HG03103 (cell line): ENCODE results near the gene SMC4.
"Not testable (repeated sequence)": the region's sequence is repeated elsewhere in the genome, so short reads cannot be mapped to it uniquely, and the experiment has no call there.

Experiments
- ATAC-seq: cut with Tn5 transposase; IDR thresholded peaks from one replicate; pipeline ENCODE4 v1.9.1; 2021; ENCODE audit warnings: low read depth; ENCODE audit not compliant: unreplicated experiment

SMC4 gene

GRCh38 chr3:160399125-160400029 lies at the start of gene SMC4, which contains the start of gene IFT80:
Gene SMC4 (plus strand): TSS chr3:160399650. CDS start chr3:160400827, 1,177 bp downstream.
Gene IFT80 (minus strand): TSS chr3:160399225. CDS start chr3:160384600, 14,625 bp downstream.
- peak; percentile 95 for ATAC-seq

GRCh38 chr3:160355826-160356225 lies 43.6 kb upstream of the SMC4 start:
- ATAC-seq: no peak

GRCh38 chr3:160362896-160363295 lies 36.6 kb upstream of the SMC4 start:
- ATAC-seq: not testable (repeated sequence)

GRCh38 chr3:160365869-160366522 lies 33.5 kb upstream of the SMC4 start:
- no peak for ATAC-seq

GRCh38 chr3:160368804-160369203 lies 30.6 kb upstream of the SMC4 start:
- ATAC-seq: peak; percentile 75

GRCh38 chr3:160369784-160370183 lies 29.7 kb upstream of the SMC4 start:
- no peak for ATAC-seq

- no peak for ATAC-seq
These were observed 28.2 kb upstream of the SMC4 start for GRCh38 chr3:160370987-160371857.

GRCh38 chr3:160372780-160373179 lies 26.7 kb upstream of the SMC4 start:
- ATAC-seq: no peak

- ATAC-seq: no peak
These were observed 25.8 kb upstream of the SMC4 start for GRCh38 chr3:160373655-160374054.

- ATAC-seq: no peak
These were observed 25.0 kb upstream of the SMC4 start for GRCh38 chr3:160374472-160374871.

GRCh38 chr3:160374925-160375324 lies 24.5 kb upstream of the SMC4 start:
- ATAC-seq: no peak

- no peak for ATAC-seq
These were observed 22.8 kb upstream of the SMC4 start for GRCh38 chr3:160376681-160377080.

- no peak for ATAC-seq
These were observed 20.9 kb upstream of the SMC4 start for GRCh38 chr3:160378331-160379109.

GRCh38 chr3:160379628-160380214 lies 19.7 kb upstream of the SMC4 start:
- ATAC-seq: no peak

- ATAC-seq: no peak
These were observed 18.0 kb upstream of the SMC4 start for GRCh38 chr3:160381470-160381869.

GRCh38 chr3:160384639-160385318 lies 14.7 kb upstream of the SMC4 start:
- ATAC-seq: no peak

- no peak for ATAC-seq
These were observed 8.8 kb upstream of the SMC4 start for GRCh38 chr3:160390565-160391138.

GRCh38 chr3:160392798-160393197 lies 6.7 kb upstream of the SMC4 start:
- no peak for ATAC-seq
